ENCODE measurements around the gene ZNF195.
"Not testable (repeated sequence)": the region's sequence is repeated elsewhere in the genome, so short reads cannot be mapped to it uniquely, and the experiment has no call there.

DNA sequence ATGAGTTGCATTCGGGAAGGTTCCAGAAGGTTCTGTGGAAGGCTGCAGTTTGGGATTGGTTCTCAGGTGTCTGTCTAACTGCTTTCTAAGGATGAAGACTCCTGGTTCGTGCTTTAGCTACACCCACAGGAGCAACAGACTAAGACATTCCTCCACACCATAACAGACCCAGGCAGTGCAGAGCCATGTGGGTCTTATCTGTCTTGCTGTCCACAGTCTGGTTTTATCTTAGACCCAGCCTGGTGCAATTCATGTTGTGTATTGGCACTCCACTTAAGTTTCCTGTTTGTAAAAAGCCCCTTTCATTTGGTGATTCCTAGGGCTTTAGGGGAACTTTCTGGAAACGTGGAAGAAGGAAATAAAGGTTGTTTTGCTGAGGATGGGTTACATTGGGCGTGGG lies 22.1 kb upstream of the ZNF195 start:
- TF ChIP-seq, protein P1, sequence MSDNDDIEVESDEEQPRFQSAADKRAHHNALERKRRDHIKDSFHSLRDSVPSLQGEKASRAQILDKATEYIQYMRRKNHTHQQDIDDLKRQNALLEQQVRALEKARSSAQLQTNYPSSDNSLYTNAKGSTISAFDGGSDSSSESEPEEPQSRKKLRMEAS (IDR thresholded peaks at IDR 0.05; ENCODE audit: low read depth, low read length): not testable (repeated sequence)
- TF ChIP-seq, protein P2, sequence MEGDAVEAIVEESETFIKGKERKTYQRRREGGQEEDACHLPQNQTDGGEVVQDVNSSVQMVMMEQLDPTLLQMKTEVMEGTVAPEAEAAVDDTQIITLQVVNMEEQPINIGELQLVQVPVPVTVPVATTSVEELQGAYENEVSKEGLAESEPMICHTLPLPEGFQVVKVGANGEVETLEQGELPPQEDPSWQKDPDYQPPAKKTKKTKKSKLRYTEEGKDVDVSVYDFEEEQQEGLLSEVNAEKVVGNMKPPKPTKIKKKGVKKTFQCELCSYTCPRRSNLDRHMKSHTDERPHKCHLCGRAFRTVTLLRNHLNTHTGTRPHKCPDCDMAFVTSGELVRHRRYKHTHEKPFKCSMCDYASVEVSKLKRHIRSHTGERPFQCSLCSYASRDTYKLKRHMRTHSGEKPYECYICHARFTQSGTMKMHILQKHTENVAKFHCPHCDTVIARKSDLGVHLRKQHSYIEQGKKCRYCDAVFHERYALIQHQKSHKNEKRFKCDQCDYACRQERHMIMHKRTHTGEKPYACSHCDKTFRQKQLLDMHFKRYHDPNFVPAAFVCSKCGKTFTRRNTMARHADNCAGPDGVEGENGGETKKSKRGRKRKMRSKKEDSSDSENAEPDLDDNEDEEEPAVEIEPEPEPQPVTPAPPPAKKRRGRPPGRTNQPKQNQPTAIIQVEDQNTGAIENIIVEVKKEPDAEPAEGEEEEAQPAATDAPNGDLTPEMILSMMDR (IDR thresholded peaks at IDR 0.05; ENCODE audit: low read depth, low read length): not testable (repeated sequence)
